Measurements from ENCODE around the gene GALT.
A peak's percentile ranks its signal among the peaks of the same experiment; 100 is the strongest.

GALT gene

DNA sequence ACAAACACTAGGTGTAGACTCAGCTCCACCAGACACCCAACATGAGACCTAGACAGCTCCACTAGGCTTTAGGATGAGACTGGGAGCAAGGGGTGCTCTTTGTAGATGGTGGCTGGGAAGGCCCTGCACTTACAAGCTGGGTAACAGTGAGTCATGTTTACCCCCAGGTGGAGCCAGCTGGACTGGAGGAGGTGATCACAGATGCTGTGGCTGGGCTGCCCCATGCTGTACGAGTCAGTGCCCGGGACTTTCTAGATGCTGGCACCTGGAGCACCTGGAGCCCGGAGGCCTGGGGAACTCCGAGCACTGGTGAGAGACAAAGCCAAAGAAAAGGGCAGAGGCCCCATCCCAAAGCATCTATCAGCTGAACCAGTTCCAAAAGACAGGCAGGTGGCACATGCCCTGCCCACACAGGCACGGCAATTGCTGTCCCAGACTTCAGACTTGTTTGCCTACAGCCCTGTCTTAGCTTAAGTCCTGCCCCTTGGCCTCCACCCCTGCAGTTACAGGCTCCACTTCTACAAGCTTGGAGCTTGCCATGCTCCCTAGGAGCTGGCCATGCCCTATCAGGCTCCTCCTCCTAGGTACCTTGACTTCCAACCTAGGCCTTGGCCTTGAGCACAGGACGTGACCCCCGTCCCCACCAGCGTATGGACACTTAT, 13.2 kb downstream of the GALT start:
- TF ChIP-seq EZH2phosphoT487 (IDR thresholded peaks at IDR 0.05; ENCODE audit: low read length): no peak
- TF ChIP-seq EZH2 (optimal IDR thresholded peaks at IDR 0.05; ENCODE audit: low read depth, low read length): no peak
- TF ChIP-seq, protein P1, sequence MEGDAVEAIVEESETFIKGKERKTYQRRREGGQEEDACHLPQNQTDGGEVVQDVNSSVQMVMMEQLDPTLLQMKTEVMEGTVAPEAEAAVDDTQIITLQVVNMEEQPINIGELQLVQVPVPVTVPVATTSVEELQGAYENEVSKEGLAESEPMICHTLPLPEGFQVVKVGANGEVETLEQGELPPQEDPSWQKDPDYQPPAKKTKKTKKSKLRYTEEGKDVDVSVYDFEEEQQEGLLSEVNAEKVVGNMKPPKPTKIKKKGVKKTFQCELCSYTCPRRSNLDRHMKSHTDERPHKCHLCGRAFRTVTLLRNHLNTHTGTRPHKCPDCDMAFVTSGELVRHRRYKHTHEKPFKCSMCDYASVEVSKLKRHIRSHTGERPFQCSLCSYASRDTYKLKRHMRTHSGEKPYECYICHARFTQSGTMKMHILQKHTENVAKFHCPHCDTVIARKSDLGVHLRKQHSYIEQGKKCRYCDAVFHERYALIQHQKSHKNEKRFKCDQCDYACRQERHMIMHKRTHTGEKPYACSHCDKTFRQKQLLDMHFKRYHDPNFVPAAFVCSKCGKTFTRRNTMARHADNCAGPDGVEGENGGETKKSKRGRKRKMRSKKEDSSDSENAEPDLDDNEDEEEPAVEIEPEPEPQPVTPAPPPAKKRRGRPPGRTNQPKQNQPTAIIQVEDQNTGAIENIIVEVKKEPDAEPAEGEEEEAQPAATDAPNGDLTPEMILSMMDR (IDR thresholded peaks at IDR 0.05; ENCODE audit: low read length): no peak
- Histone ChIP-seq H2AFZ (ENCODE audit: low read length) (no peak overlapping the region), H3F3A (ENCODE audit: insufficient read depth, low read length) (peaks cover 4% of the 10 kb centered on the region), H3K27me3 (replicated peaks; ENCODE audit: insufficient read depth, low read length) (no peaks in the 10 kb centered on the region), H3K4me2 (ENCODE audit: low read depth, low read length) (no peak overlapping the region), H3K4me3 (ENCODE audit: low read length) (no peak overlapping the region), H3K9me3 (replicated peaks; ENCODE audit: insufficient read depth, low read length) (no peaks in the 10 kb centered on the region), H3K36me3 (replicated peaks; ENCODE audit: insufficient read depth, low read length) (no peaks in the 10 kb centered on the region), H3K27ac (ENCODE audit: low read length) (no peak overlapping the region), H4K20me1 (ENCODE audit: insufficient read depth, low read length) (no peaks in the 10 kb centered on the region), H3K4me1 (ENCODE audit: low read length) (peaks cover 4% of the 10 kb centered on the region; the same call in 1 of the 2 replicates), H3K9ac (ENCODE audit: low read length) (no peak overlapping the region), H3K79me2 (ENCODE audit: low read length) (no peaks in the 10 kb centered on the region), H3K9me2 (replicated peaks; ENCODE audit: insufficient read depth, low read length) (no peaks in the 10 kb centered on the region)
- DNase-seq: peak; percentile 7

DNA sequence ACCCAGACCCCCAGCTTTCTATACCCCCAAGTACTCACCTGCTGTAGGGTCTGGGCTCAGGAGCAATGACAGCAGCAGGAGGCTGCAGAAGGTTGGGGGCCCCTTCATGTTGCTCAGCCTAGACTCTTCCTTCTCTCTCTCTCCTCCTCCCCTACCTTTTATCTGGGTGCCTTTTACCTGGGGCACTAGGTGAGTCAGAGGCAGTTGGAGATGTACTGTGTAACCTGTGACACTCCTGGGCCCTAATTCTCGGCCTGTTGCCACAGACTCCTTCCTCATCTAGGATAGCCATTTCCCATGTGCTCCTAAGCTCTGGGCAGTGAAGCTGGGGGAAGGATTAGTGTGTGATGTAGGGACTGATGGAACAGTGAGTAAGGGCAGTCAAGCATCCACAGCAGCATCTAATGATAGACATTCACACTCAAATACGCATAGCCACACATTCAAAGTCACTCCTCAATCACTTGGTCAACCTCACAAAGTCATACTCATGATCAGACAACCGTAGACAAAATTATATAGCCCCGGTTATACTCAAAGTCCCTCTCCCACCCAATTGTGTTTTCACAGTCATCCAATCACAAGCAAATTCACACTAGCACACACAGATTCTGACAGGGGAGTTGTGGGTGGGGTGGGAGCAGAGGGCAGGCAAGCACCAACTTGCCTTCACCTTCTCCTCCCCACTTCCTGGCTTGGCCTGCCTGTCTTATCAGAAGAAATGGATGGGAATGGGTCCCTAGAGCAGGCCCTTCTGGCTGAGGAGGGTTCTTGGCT, 16.2 kb downstream of the GALT start, which contains the start of gene CCL27:
Gene CCL27 (minus strand): TSS at position 132 of the 777 bp plus-strand sequence. CDS start 24 bp downstream, at position 108.
- Histone ChIP-seq H3F3A (ENCODE audit: insufficient read depth, low read length) (peaks cover 17% of the 10 kb centered on the region), H3K79me2 (ENCODE audit: low read length) (no peaks in the 10 kb centered on the region), H3K9me3 (replicated peaks; ENCODE audit: insufficient read depth, low read length) (no peaks in the 10 kb centered on the region), H3K9ac (ENCODE audit: low read length) (no peak within 1 kb of the TSS), H3K4me1 (ENCODE audit: low read length) (peaks cover 9% of the 10 kb centered on the region; the same call in 1 of the 2 replicates), H3K4me3 (ENCODE audit: low read length) (no peak within 1 kb of the TSS), H3K27me3 (replicated peaks; ENCODE audit: insufficient read depth, low read length) (no peaks in the 10 kb centered on the region), H2AFZ (ENCODE audit: low read length) (no peak within 1 kb of the TSS), H3K4me2 (ENCODE audit: low read depth, low read length) (no peak within 1 kb of the TSS), H4K20me1 (ENCODE audit: insufficient read depth, low read length) (no peaks in the 10 kb centered on the region), H3K36me3 (replicated peaks; ENCODE audit: insufficient read depth, low read length) (no peaks in the 10 kb centered on the region), H3K9me2 (replicated peaks; ENCODE audit: insufficient read depth, low read length) (no peaks in the 10 kb centered on the region), H3K27ac (ENCODE audit: low read length) (no peak within 1 kb of the TSS)
- DNase-seq: no peak
- TF ChIP-seq, protein P1 (IDR thresholded peaks at IDR 0.05; ENCODE audit: low read length): no peak
- TF ChIP-seq EZH2 (optimal IDR thresholded peaks at IDR 0.05; ENCODE audit: low read depth, low read length) (no peak), EZH2phosphoT487 (IDR thresholded peaks at IDR 0.05; ENCODE audit: low read length) (no peak)

DNA sequence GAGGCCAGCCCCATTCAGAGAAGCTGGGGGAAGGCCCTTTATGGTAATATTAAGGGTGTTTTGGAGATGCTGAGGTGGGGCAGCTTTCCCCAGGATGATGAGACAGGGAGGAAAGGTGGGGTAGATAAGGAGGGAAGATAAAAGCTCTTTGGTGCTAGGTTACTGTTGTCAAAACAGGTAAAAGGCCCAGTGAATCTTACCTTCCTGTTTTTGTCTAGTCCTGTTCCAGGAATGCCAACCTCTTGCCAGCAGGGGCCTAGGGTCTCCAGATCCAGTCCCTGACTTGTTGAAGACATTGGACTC, 16.8 kb downstream of the GALT start:
- Histone ChIP-seq H3K79me2 (ENCODE audit: low read length) (no peaks in the 10 kb centered on the region), H3K4me2 (ENCODE audit: low read depth, low read length) (no peak overlapping the region), H4K20me1 (ENCODE audit: insufficient read depth, low read length) (no peaks in the 10 kb centered on the region), H3F3A (ENCODE audit: insufficient read depth, low read length) (peaks cover 17% of the 10 kb centered on the region), H3K9me3 (replicated peaks; ENCODE audit: insufficient read depth, low read length) (no peaks in the 10 kb centered on the region), H3K36me3 (replicated peaks; ENCODE audit: insufficient read depth, low read length) (no peaks in the 10 kb centered on the region), H3K4me1 (ENCODE audit: low read length) (peaks cover 9% of the 10 kb centered on the region; the same call in 1 of the 2 replicates), H3K9me2 (replicated peaks; ENCODE audit: insufficient read depth, low read length) (no peaks in the 10 kb centered on the region), H3K9ac (ENCODE audit: low read length) (no peak overlapping the region), H3K4me3 (ENCODE audit: low read length) (no peak overlapping the region), H3K27ac (ENCODE audit: low read length) (no peak overlapping the region), H3K27me3 (replicated peaks; ENCODE audit: insufficient read depth, low read length) (no peaks in the 10 kb centered on the region), H2AFZ (ENCODE audit: low read length) (no peak overlapping the region)
- DNase-seq: no peak
- TF ChIP-seq, protein P1 (IDR thresholded peaks at IDR 0.05; ENCODE audit: low read length): no peak
- TF ChIP-seq EZH2phosphoT487 (IDR thresholded peaks at IDR 0.05; ENCODE audit: low read length) (no peak), EZH2 (optimal IDR thresholded peaks at IDR 0.05; ENCODE audit: low read depth, low read length) (no peak)
